ENCODE results near the gene LENG8.

LENG8 gene

GRCh38 chr19:54462655-54463530 lies 13.9 kb downstream of the LENG8 start:
- DNase-seq = peak; percentile 88

GRCh38 chr19:54463531-54464043 lies 14.6 kb downstream of the LENG8 start, which contains the start of gene LENG9:
LENG9 (minus strand) TSS chr19:54463778; CDS start chr19:54463526, 252 bp downstream.
- peak; percentile 97 for DNase-seq

- peak; percentile 94 for DNase-seq
Observed at GRCh38 chr19:54464044-54464629, 15.1 kb downstream of the LENG8 start.

- peak; percentile 91 for DNase-seq
Observed at GRCh38 chr19:54464630-54465425, 15.8 kb downstream of the LENG8 start.

- DNase-seq = peak; percentile 62
Observed at GRCh38 chr19:54465426-54466109, 16.6 kb downstream of the LENG8 start.

GRCh38 chr19:54466110-54466480 lies 17.1 kb downstream of the LENG8 start:
- DNase-seq = peak; percentile 61

- DNase-seq = peak; percentile 48
Observed at GRCh38 chr19:54469496-54469934, 20.5 kb downstream of the LENG8 start.

- peak; percentile 38 for DNase-seq
Observed at GRCh38 chr19:54470276-54470887, 21.4 kb downstream of the LENG8 start.

- DNase-seq = peak; percentile 65
Observed at GRCh38 chr19:54470991-54471782, 22.2 kb downstream of the LENG8 start.

- DNase-seq = peak; percentile 61
Observed at GRCh38 chr19:54473071-54473891, 24.3 kb downstream of the LENG8 start, which contains the start of gene CDC42EP5. CDC42EP5 (minus strand) TSS chr19:54473296; CDS start chr19:54465547, 7,749 bp downstream.

- DNase-seq = peak; percentile 41
Observed at GRCh38 chr19:54473892-54474372, 24.9 kb downstream of the LENG8 start.

- peak; percentile 59 for DNase-seq
Observed at GRCh38 chr19:54475706-54476105, 26.7 kb downstream of the LENG8 start.

GRCh38 chr19:54477650-54478049 lies 28.7 kb downstream of the LENG8 start:
- peak; percentile 24 for DNase-seq

- peak; percentile 63 for DNase-seq
Observed at GRCh38 chr19:54478677-54479266, 29.8 kb downstream of the LENG8 start.

GRCh38 chr19:54480051-54480450 lies 31.1 kb downstream of the LENG8 start:
- DNase-seq = no peak

- DNase-seq = peak; percentile 74
Observed at GRCh38 chr19:54481326-54481930, 32.4 kb downstream of the LENG8 start.

- no peak for DNase-seq
Observed at GRCh38 chr19:54482889-54483288, 33.9 kb downstream of the LENG8 start.

- no peak for DNase-seq
Observed at GRCh38 chr19:54484451-54484850, 35.5 kb downstream of the LENG8 start.

- no peak for DNase-seq
Observed at GRCh38 chr19:54485851-54486250, 36.9 kb downstream of the LENG8 start.
